ENCODE measurements around the gene DAG1.

Gene DAG1

DNA sequence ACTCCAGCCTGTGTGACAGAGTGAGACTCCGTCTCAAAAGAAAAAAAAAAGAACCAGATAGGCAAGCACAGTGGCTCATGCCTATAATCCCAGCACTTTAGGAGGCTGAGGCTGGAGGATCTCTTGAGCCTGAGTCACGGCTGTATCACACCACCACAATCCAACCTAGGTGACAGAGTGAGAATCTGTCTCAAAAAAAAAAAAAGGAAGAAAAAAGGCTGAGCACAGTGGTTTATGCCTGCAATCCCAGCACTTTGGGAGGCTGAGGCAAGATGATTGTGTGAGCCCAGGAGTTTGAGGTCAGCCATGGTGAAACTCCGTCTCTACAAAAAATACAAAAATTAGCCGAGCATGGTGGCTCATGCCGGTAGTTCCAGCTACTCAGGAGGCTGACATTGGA is 35.3 kb upstream of the DAG1 start:
- no peak for FAIRE-seq
- DNase-seq (ENCODE audit: insufficient read length, low spot score), result no peak
- TF ChIP-seq, protein P1, sequence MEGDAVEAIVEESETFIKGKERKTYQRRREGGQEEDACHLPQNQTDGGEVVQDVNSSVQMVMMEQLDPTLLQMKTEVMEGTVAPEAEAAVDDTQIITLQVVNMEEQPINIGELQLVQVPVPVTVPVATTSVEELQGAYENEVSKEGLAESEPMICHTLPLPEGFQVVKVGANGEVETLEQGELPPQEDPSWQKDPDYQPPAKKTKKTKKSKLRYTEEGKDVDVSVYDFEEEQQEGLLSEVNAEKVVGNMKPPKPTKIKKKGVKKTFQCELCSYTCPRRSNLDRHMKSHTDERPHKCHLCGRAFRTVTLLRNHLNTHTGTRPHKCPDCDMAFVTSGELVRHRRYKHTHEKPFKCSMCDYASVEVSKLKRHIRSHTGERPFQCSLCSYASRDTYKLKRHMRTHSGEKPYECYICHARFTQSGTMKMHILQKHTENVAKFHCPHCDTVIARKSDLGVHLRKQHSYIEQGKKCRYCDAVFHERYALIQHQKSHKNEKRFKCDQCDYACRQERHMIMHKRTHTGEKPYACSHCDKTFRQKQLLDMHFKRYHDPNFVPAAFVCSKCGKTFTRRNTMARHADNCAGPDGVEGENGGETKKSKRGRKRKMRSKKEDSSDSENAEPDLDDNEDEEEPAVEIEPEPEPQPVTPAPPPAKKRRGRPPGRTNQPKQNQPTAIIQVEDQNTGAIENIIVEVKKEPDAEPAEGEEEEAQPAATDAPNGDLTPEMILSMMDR (IDR thresholded peaks at IDR 0.05; ENCODE audit: insufficient read depth, missing control alignments), result no peak

DNA sequence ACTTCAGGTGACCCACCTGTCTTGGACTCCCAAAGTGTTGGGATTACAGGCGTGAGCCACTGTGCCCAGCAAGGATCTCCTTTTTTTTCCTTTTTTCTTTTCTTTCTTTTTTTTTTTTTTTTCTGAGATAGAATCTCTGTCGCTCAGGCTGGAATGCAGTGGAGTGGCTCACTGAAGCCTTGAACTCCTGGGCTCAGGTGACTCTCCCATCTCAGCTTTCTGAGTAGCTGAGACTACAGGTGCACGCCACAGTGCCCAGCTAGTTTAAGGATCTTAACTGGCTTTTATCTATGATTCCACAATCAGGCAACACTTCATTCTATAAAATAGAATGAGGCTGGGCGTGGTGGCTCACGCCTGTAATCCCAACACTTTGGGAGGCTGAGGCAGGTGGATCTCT is 24.7 kb upstream of the DAG1 start:
- TF ChIP-seq, protein P1 (IDR thresholded peaks at IDR 0.05; ENCODE audit: insufficient read depth, missing control alignments), result no peak
- no peak for DNase-seq (ENCODE audit: insufficient read length, low spot score)
- no peak for FAIRE-seq

DNA sequence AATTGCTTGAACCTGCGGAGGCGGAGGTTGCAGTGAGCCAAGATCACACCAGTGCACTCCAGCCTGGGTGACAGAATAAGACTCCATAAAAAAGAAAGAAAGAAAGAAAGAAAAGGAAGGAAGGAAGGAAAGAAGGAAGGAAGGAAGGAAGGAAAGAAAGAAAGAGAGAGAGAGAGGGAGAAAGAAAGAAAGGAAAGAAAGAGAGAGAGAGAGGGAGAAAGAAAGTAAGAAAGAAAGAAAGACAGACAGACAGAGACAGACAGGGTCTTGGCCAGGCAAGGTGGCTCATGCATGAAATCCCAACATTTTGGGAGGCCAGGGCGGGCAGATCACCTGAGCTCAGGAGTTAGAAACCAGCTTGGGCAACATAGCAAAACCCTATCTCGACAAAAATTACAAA is 16.4 kb upstream of the DAG1 start:
- TF ChIP-seq, protein P1 (IDR thresholded peaks at IDR 0.05; ENCODE audit: insufficient read depth, missing control alignments), result no peak
- no peak for FAIRE-seq
- no peak for DNase-seq (ENCODE audit: insufficient read length, low spot score)

DNA sequence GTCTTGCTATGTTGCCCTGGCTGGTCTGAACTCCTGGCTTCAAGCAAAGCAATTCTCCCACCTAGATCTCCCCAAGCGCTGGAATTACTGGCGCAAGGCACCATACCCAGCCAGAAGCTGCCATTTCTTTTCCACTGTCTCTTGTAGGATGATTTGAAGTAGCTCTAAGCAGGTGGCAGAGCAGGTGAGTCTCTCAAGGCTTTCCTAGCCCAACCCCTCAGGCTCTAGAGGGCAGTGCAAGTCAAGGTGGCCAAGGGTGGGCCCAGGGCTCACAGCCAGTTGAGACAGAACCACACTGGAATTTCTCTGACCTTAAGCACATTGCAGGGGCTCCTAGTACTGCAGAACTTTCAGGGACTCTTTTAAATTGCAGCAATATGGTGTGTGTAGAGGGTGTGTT is 15.6 kb upstream of the DAG1 start:
- DNase-seq (ENCODE audit: insufficient read length, low spot score) (no peak), FAIRE-seq (no peak)
- TF ChIP-seq, protein P1 (IDR thresholded peaks at IDR 0.05; ENCODE audit: insufficient read depth, missing control alignments), result peak; percentile 16

DNA sequence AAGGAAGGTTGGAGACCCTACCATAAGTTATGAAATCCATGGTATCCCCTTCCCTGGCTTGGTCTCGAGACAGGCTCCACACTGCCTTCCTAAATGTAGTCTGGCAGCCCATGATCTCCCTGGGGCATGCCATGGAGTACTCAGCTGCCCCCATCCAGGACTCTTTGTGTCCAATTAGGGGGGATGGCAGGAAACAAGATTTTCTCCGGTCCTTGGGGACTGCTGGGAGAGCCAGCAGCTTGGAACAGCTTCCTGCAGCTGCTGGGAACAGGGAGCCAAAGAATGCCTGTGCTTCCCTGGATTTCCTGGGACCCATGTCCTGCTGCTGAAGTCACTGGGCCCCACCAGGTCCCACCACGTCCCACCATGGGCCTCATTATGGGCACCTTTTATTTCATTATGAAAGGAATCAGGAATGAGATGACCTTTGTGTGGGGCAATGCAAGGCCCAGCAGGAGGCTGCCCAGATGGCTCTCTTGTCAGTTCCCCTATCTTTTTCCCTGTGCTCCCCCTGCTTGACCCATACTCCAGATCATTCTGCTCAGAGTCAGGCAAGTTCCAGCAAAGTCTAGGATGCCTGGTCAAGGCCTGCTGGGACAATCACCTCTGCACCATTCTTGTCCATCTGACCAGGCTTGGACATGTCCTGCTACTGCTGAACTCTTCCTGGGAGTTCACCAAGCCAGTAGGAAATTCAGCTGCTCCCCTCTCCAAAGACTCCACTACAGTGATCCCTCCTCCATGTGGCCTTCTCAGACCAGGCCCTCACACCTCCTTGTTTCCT is 15.0 kb upstream of the DAG1 start:
- DNase-seq (ENCODE audit: insufficient read length, low spot score) (no peak), FAIRE-seq (no peak)
- TF ChIP-seq, protein P1 (IDR thresholded peaks at IDR 0.05; ENCODE audit: insufficient read depth, missing control alignments), result no peak

DNA sequence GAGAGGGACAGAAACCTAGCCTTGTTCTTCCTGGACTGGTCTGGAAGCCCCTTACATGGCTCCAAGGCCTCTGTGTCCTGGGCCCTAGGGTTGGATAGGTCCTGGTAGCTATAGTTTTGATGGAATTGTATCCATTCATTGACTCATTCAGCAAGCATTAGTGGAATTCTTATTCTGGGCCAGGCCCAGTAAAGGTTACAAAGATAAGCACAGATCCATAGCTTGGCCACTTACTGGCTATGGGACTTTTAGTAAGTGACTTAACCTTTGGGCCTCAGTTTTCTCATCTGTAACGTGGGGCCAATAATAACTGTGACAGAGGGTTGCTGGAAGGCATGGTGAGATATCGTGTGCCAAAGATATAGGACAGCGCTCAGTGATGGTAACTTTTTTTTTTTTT is 13.6 kb upstream of the DAG1 start:
- DNase-seq (ENCODE audit: insufficient read length, low spot score) (no peak), FAIRE-seq (no peak)
- TF ChIP-seq, protein P1 (IDR thresholded peaks at IDR 0.05; ENCODE audit: insufficient read depth, missing control alignments), result no peak

DNA sequence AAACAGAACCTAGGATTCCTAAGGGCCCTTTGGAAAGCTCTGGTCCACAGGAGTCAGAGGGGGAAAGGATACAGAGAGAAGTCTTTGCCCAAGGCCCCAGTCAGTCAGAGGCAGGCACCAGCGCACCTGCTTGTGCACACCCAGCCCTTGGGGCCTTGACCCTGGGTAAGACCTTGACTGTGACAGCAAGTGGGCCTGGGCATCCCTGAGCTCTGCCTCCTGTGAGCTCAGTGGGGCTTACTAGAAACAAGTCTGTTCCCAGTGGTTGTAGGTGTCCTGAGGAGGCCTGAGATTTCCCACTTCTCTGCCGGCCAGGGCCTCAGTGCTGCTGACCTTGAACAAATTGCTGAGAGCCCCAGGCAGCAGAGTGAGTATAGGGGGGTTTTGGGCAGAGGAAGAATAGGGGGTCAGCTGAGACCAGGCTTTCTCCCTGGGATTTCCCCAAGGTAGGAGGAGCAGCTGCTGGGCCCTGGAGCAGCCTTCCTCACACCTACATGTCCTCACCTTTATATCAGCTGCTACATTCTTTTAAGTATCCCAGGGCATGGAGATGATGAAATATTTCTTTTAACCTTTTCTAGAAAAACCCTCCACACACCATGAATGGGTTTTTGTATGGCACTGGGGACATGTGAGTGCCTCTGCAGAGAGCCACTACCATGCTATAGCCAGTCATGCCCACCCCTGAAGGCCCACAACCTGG is 9.7 kb upstream of the DAG1 start:
- DNase-seq (ENCODE audit: insufficient read length, low spot score), result no peak
- no peak for FAIRE-seq
- TF ChIP-seq, protein P1 (IDR thresholded peaks at IDR 0.05; ENCODE audit: insufficient read depth, missing control alignments), result no peak
